Stimulated activated CD8-positive, alpha-beta memory T cell treated with anti-CD3 and anti-CD28 coated beads, Interleukin-12 subunit alpha, Interleukin-12 subunit beta, amount 100 ng/mL, for 1 hour (primary cell): ENCODE results near the gene PPA1.
"Not testable (repeated sequence)": the region's sequence is repeated elsewhere in the genome, so short reads cannot be mapped to it uniquely, and the experiment has no call there.

Experiments used
- DNase-seq: peaks from one replicate; pipeline ENCODE4 v3.0.0-alpha.2; 2020; ENCODE audit warnings: low read depth

PPA1 gene

GRCh38 chr10:70169011-70169410, 64.2 kb downstream of the PPA1 start:
- DNase-seq, result no peak

DNA sequence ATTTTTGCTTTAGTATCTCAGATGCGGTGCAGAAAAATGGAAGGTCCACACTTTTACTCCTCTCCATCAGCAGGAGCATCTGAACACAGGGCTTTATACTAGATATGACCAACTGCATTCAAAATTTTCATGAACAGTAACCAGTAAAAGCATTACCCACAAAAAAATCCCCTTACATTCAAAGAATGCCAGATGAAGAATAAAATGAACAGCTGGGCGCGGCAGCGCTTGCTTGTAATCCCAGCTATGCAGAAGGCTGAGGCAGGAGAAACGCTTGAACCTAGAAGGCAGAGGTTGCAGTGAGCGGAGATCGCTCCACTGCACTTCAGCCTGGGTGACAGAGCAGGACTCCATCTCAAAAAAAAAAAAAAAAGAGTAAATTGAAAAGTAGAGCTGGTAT, 66.0 kb downstream of the PPA1 start:
- DNase-seq, result no peak

- DNase-seq, result no peak
These were observed 66.8 kb downstream of the PPA1 start for GRCh38 chr10:70166394-70166793.

- no peak for DNase-seq
These were observed 69.1 kb downstream of the PPA1 start for GRCh38 chr10:70164163-70164562.

DNA sequence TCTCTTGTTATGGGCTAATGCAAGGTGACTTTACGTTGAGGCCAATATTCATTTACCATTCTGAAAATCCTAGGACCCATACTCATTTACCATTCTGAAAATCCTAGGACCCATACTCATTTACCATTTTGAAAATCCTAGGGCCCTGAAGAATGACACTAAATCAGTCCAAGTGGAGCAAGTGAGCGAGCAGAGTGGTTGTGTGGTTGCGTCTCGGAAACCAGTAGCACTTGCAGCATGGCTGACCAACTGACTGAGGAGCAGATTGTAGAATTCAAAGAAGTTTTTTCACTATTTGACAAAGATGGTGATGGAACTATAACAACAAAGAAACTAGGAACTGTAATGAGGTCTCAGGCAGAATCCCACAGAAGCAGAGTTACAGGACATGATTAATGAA, 69.8 kb downstream of the PPA1 start:
- DNase-seq, result no peak

DNA sequence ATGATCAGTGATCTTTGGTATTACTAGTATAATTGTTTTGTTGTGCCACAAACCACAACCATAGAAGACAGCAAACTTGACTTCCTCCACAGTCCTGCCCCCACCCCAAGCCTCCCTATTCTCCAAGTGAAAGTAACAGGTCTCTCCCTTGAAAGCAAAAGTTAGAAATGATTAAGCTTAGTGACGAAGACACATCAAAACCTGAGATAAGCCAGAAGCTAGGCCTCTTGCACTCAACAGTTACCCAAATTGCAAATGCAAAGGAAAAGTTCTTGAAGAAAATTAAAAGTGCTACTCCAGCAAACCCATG, 70.4 kb downstream of the PPA1 start:
- no peak for DNase-seq

DNA sequence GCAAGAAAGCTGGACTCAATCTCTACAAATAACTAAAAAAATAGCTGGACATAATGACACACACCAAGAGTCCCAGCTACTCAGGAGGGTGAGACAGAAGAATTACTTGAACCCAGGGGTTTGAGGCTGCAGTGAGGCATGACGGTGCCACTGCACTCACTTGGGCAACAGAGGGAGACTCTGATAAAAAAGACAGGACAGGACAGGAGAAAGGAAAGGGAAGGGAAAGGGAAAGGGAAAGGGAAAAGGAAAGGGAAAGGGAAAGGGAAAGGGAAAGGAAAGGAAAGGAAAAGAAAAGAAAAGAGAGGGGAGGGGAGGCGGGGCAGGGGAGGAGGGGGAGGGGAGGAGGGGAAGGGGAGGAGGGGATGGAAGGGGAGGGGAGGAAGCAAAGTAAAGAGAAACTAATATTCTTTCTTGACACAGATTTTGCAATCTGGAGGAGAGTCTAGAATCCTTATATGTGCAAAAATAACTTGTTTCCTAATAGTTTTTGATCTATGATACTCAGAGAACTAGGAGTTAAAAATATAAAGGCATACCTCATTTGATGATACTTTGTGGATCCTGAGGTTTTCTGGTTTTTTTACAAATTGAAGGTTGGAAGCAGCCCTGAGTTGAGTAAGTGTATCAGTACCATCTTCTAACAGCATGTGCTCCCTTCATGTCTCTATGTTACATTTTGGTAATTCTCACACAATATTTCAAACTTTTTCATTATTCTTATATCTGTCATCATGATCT, 70.9 kb downstream of the PPA1 start:
- DNase-seq, result no peak

DNA sequence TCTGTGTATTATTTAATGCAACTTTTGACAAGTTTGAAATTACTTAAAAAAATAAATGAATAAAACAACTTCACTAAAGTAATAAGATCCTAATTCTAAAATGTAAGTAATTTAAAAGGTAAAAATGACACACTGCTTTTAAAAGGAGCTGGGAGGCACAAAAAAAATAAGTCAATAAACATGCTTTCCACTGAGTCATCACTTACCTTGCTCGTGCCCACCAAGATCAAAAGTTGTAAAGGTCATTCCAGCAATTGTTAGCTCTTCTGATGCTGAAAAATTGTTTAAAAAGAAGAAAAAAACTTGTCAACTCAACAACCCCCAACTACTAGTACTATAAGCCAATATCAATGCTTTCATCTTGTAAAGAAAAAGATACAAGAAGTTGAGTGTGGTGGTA, 72.4 kb downstream of the PPA1 start:
- no peak for DNase-seq

GRCh38 chr10:70159366-70159765, 73.9 kb downstream of the PPA1 start:
- DNase-seq, result not testable (repeated sequence)

- DNase-seq, result no peak
These were observed 75.1 kb downstream of the PPA1 start for GRCh38 chr10:70158113-70158512.

DNA sequence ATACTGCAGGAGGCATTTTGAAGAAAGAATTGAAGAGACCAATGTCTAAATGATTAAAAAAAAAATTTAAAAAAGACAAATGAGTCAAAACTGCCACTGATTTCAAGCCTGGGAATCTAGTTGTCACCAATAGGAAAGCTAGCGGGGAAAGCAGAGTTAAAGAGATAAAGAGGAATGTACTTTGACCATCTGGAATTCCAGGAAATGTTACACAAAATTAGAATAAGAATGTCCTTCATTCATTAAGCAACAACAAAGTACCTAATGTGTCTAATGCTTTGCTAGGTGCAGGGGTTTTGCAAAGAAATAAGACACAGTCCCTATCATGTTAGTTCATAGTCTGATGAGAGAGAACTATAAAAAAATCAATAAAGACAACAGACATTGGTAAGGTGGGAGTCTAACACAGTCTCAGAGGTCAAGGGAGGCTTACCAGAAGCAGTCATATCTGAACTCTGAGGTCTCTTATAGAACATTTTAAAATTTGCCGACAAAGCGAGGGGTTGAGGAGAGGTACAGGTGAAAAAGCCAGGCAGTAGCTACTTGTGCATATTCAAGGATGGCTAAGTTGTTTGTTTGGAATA, 77.9 kb downstream of the PPA1 start:
- DNase-seq, result no peak
